IMR-90 (cell line): Measurements from ENCODE around the gene NT5C1A.

Experiments used
- CTCF ChIP-seq: conservative IDR thresholded peaks from 2 replicates; pipeline ENCODE4 v1.5.1; 2012; ENCODE audit warnings: mild to moderate bottlenecking, low read depth, low read length, improper control_type of control experiment
- FOS ChIP-seq: fragments of 150-350 bp; IDR thresholded peaks from 2 replicates; pipeline ENCODE4 v1.6.1; 2016; ENCODE audit warnings: low read depth, low read length
- MAFK ChIP-seq: IDR thresholded peaks from 2 replicates; pipeline ENCODE4 v1.6.1; 2012; ENCODE audit warnings: low read depth, low read length, improper control_type of control experiment
- MXI1 ChIP-seq: IDR thresholded peaks from 2 replicates; pipeline ENCODE4 v1.6.1; 2012; ENCODE audit warnings: low read depth, mild to moderate bottlenecking, low read length, moderate library complexity, borderline replicate concordance
- POLR2A ChIP-seq: IDR thresholded peaks from 2 replicates; pipeline ENCODE4 v1.6.1; 2012; ENCODE audit warnings: mild to moderate bottlenecking, low read depth, low read length
- RAD21 ChIP-seq: IDR thresholded peaks from 2 replicates; pipeline ENCODE4 v1.6.1; 2012; ENCODE audit warnings: low read length, improper control_type of control experiment
- SMC3 ChIP-seq: fragments of 150-350 bp; IDR thresholded peaks from 2 replicates; pipeline ENCODE4 v1.6.1; 2016; ENCODE audit warnings: low read depth, mild to moderate bottlenecking, antibody characterized with exemption, low read length, moderate library complexity

GRCh38 chr1:39671793-39672550 is at the start of gene NT5C1A:
- no peak for TF ChIP-seq POLR2A
- TF ChIP-seq RAD21: no peak
- no peak for TF ChIP-seq MAFK
- TF ChIP-seq CTCF: no peak
- TF ChIP-seq FOS: no peak
- no peak for TF ChIP-seq SMC3
- no peak for TF ChIP-seq MXI1
